ENCODE data around the gene EHHADH. TPM values are rescaled to one million over a fixed set of nuclear protein-coding genes. Genes with fewer than 3 reads are reported as not detected.

The EHHADH gene
- total RNA-seq, 1 donor = 6.5 TPM

DNA sequence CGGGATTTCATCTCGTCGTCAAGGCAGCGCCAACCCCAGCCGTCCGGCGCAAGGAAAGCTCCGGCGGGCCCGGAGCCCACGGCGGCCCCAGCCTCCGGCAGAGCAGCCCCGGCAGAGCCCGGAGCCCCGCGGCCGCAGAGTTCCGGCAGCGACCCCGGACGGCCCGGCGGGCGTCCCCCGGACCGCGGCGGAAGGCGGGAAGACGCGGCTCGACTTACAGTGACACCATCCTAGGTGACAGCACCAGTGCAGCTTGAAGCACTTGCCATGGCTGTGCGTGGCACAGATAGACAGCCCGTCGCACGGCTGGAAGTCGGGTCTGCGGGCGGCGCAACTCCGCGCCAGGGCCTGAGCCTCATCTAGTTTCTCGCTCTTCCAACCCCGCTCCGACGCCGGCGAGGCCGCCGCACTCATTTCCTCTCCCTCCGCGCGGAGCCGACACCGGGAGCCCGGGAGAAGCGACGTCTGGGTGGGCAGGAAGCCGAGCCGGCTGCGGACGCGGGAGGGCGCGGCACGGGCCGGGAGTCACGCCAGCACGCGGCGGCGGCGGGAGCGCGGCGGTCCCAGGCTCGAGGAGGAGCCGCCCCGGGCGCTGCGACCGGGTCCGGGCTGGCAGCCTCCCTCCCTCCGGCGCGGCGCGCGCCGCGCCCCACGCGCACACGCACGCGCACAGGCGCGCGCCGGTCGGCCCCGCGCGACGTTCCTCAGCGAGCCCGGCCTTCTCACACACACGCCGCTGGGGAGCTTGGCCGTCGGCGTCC, 101.3 kb downstream of the EHHADH start, which contains the start of gene C3orf70:
Gene C3orf70, minus strand, starts transcription at position 651 of the 761 bp plus-strand sequence. Its CDS starts 237 bp downstream, at position 414.
- TF ChIP-seq, protein P1, sequence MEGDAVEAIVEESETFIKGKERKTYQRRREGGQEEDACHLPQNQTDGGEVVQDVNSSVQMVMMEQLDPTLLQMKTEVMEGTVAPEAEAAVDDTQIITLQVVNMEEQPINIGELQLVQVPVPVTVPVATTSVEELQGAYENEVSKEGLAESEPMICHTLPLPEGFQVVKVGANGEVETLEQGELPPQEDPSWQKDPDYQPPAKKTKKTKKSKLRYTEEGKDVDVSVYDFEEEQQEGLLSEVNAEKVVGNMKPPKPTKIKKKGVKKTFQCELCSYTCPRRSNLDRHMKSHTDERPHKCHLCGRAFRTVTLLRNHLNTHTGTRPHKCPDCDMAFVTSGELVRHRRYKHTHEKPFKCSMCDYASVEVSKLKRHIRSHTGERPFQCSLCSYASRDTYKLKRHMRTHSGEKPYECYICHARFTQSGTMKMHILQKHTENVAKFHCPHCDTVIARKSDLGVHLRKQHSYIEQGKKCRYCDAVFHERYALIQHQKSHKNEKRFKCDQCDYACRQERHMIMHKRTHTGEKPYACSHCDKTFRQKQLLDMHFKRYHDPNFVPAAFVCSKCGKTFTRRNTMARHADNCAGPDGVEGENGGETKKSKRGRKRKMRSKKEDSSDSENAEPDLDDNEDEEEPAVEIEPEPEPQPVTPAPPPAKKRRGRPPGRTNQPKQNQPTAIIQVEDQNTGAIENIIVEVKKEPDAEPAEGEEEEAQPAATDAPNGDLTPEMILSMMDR (IDR thresholded peaks at IDR 0.05; ENCODE audit: insufficient read depth, low read depth, low read length) = no peak
- peak within 1 kb of the TSS; percentile 62 for H3K4me3 ChIP-seq (ENCODE audit: low read depth, low read length)
- peak; percentile 57 for DNase-seq (ENCODE audit: low read depth)

DNA sequence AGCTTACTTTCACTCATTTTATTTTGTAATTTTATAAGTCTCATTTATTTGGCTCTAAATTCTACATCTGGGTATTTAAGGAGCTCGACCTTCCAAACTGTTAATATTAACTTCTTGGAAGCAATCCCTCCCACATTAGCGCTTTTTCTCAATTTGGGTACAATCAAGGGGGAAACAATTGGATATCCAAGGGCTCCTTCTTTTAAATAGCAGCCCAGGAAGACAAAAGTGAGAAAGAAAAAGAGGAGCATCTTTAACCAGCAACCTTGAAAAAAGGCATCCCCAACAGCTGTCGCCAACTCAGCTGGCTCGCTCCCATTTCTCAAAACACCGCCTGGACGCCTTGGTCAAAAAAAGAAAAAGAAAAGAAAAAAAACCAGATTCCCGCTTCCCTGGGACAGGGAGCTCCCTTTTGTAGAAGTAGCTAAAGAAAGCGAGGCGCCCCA, 101.9 kb downstream of the EHHADH start:
- H3K4me3 ChIP-seq (ENCODE audit: low read depth, low read length) = peak overlapping the region; percentile 62
- TF ChIP-seq, protein P1 (IDR thresholded peaks at IDR 0.05; ENCODE audit: insufficient read depth, low read depth, low read length) = no peak
- DNase-seq (ENCODE audit: low read depth) = peak; percentile 23

DNA sequence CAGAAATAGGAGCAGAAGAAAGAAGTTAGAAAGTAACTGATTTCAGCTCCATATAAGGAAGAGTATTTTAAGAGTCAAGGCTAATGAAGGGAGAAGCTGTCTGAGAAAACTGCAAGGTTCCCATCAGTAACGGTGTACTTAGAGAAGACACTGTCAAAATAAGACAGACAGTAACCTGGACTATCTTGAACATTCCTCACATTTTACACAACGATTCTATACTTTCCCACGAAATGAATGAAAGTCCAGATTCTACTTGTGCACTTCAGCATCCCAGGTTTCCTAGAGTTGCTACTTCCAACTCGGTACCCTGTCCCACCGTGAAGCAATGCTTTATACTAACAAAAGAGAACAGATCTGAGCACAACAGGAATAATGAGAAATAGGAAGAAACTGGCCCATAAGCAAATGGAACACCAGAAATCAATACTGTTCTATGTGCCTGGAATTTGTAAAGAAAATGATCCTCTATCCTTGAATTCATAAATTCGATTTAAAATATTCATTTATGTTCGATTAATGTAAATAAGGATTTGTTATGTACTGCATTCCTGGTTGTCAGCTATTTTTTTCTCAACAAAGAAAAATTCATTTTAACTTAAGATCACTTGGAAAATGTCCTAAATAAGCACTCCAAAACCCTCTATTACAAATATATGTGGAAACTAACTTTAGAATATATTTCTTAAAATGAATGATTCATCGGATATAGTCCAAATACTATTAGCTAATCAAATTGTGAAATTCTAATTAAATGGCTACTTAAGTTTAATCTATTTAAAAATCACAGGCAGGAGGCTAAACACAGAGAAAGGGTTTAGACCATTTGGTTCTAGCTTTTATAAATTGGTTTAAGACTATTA, 102.5 kb downstream of the EHHADH start:
- TF ChIP-seq, protein P1 (IDR thresholded peaks at IDR 0.05; ENCODE audit: insufficient read depth, low read depth, low read length) = no peak
- no peak for DNase-seq (ENCODE audit: low read depth)
- no peak overlapping the region for H3K4me3 ChIP-seq (ENCODE audit: low read depth, low read length)

DNA sequence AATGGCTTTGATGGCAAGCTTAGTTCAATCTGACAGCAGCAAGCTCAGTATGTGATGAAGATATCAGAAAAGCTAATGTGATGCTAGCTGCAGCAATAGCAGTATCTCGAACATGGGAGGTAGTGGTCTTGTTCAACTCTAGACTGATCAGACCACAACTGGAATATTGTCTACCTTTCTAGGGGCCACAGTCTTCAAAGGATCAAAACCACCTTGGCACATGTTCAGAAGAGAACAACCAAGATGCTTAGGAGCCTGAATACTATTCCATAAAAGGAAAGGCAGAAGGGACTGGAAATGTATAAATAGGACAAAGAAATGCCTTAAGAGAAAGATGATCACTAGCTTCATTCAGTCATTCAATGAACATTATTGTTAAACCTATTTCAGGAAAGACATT, 103.3 kb downstream of the EHHADH start:
- H3K4me3 ChIP-seq (ENCODE audit: low read depth, low read length) = no peak overlapping the region
- DNase-seq (ENCODE audit: low read depth) = no peak
- TF ChIP-seq, protein P1 (IDR thresholded peaks at IDR 0.05; ENCODE audit: insufficient read depth, low read depth, low read length) = no peak

DNA sequence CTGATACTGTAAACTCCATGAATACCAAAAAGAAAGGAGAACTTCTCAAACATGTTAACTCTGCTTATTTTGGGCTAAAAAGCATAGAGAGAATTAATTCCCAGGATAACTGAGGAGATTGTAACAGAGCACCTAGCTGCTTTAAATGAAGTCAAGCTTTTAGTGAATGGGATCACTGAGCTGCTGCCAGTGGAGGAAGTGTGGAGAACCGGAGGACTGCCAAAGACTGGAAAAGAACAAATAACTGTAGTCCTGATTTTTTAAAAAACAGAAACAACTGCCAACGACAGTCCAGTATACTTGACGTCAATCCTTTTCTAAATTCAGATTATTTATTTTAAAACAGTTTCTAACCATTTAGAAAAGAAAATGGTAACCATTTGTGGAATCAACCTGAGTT, 104.3 kb downstream of the EHHADH start:
- no peak for DNase-seq (ENCODE audit: low read depth)
- TF ChIP-seq, protein P1 (IDR thresholded peaks at IDR 0.05; ENCODE audit: insufficient read depth, low read depth, low read length) = no peak
- H3K4me3 ChIP-seq (ENCODE audit: low read depth, low read length) = no peak overlapping the region

DNA sequence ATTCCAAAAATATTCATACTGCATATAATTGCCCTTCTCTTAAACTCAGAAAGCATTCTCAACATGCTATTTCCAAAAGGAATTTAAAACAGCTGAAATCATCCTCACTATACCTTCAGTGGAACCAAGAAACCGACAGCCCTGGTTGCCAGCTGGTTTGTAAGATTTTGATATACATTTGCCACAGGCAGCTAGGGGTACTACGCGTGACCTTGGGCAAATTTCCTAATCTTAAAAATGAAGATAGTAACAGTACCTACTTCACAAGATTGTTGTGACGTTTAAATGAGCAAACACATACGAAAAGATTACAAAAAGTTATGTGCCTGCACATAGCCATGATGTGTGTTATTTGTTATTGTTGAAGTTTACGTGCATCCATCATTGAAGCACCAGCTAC, 108.3 kb downstream of the EHHADH start:
- TF ChIP-seq, protein P1 (IDR thresholded peaks at IDR 0.05; ENCODE audit: insufficient read depth, low read depth, low read length) = no peak
- H3K4me3 ChIP-seq (ENCODE audit: low read depth, low read length) = no peak overlapping the region
- no peak for DNase-seq (ENCODE audit: low read depth)
